ENCODE measurements around the gene RFXAP.

DNA sequence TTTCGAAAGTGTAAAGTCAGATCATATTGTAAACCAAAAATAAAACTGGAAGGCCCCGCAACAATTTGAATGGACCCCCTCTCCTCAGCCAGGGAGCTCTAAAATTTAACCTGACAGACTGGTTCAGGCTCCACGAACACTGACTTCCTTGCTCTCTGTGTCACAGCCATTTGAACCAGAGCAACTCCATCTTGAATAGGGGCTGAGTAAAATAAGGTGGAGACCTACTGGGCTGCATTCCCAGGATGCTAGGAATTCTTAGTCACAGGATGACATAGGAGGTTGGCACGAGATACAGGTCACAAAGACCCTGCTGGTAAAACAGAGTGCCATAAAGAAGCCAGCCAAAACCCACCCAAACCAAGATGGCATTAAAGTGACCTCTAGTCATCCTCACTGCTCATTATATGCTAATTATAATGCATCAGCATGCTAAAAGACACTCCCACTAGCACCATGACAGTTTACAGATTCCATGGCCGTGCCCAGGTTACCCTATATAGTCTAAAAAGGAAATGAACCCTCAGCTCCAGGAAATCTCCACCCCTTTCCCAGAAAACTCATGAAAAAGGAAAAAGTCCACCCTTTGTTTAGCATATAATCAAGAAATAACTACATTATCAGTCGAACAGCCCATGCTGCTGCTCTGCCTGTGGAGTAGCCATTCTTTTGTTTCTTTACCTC, 43.1 kb downstream of the RFXAP start:
- TF ChIP-seq, protein P1, sequence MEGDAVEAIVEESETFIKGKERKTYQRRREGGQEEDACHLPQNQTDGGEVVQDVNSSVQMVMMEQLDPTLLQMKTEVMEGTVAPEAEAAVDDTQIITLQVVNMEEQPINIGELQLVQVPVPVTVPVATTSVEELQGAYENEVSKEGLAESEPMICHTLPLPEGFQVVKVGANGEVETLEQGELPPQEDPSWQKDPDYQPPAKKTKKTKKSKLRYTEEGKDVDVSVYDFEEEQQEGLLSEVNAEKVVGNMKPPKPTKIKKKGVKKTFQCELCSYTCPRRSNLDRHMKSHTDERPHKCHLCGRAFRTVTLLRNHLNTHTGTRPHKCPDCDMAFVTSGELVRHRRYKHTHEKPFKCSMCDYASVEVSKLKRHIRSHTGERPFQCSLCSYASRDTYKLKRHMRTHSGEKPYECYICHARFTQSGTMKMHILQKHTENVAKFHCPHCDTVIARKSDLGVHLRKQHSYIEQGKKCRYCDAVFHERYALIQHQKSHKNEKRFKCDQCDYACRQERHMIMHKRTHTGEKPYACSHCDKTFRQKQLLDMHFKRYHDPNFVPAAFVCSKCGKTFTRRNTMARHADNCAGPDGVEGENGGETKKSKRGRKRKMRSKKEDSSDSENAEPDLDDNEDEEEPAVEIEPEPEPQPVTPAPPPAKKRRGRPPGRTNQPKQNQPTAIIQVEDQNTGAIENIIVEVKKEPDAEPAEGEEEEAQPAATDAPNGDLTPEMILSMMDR (IDR thresholded peaks at IDR 0.05; ENCODE audit: low read length) = no peak
- no peak for TF ChIP-seq EZH2 (IDR thresholded peaks at IDR 0.05; ENCODE audit: borderline replicate concordance, low read length)

Measured in OCI-LY1 (cell line).